ENCODE results near the gene POLR3A. TPM values are rescaled to one million over a fixed set of nuclear protein-coding genes. Genes with fewer than 3 reads are reported as not detected.

POLR3A gene
- total and polyA plus RNA-seq, 2 donors, result 5.6 to 9.4 TPM

DNA sequence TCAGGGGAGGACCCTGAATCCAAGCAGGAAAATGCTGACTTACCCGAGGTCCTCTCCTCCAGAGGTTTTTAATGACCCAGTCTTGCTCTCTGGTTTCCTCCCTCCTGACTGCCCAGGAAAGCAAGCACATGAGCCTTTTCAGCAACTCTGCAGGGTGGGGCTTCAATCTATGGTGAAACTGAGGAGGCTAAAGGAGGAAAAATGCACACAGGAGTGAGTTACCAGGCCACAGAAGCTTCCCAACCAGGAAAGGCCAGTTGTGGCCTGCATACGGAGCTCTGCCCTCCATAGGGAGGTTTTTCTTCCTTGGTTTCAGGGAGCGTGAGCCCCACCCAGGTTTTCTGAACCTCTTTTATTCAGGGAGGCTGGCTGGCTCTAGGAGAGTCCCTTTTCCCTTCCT is 88.7 kb downstream of the POLR3A start:
- H3K4me3 ChIP-seq (ENCODE audit: low read length in 2 of 2), result no peak overlapping the region
- no peak for DNase-seq (ENCODE audit: low read depth in 6 of 9, low spot score in 9 of 9)
- 75% methylated on average over 3 of the region's 3 CpGs for WGBS
- no peaks in the 10 kb centered on the region for H3K4me1 ChIP-seq (ENCODE audit: control insufficient read depth in 2 of 2, insufficient read depth in 2 of 2, low read length in 2 of 2)
- H3K9me3 ChIP-seq (ENCODE audit: control insufficient read depth in 2 of 2, insufficient read depth in 1 of 2, low read length in 1 of 2), result no peaks in the 10 kb centered on the region
- peaks cover 0 to 2% of the 10 kb centered on the region in 2 donors for H3K27me3 ChIP-seq (ENCODE audit: control insufficient read depth in 2 of 2, insufficient read depth in 1 of 2, low read length in 1 of 2)
- H3K36me3 ChIP-seq (ENCODE audit: control insufficient read depth in 2 of 2, insufficient read depth in 2 of 2, low read length in 1 of 2), result no peaks in the 10 kb centered on the region
- H3K27ac ChIP-seq (ENCODE audit: low read depth in 1 of 2, low read length in 1 of 2), result peak overlapping the region in 1 of 2 donors; percentile 32

DNA sequence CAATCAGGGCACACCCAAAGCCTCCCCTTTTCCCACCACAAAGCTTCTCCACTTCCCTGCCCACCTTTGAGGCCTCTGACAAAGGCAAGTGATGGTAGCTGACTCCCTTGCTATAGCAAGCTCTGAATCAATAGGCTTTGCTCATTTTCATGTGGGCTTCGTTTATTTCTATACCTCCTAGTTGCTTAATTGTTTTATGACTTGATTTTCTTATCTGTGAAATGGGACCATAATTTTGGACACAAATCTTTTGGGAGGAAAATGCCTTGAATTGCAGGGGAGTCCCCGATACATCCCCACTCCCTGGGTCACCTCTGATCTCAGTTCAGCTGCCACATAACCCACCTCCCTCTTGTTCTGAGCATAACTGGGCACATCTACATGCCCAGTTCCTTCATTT is 89.1 kb downstream of the POLR3A start:
- H3K9me3 ChIP-seq (ENCODE audit: control insufficient read depth in 2 of 2, insufficient read depth in 1 of 2, low read length in 1 of 2), result no peaks in the 10 kb centered on the region
- peak overlapping the region in 1 of 2 donors; percentile 32 for H3K27ac ChIP-seq (ENCODE audit: low read depth in 1 of 2, low read length in 1 of 2)
- H3K4me3 ChIP-seq (ENCODE audit: low read length in 2 of 2), result no peak overlapping the region
- DNase-seq (ENCODE audit: low read depth in 6 of 9, low spot score in 9 of 9), result no peak
- H3K36me3 ChIP-seq (ENCODE audit: control insufficient read depth in 2 of 2, insufficient read depth in 2 of 2, low read length in 1 of 2), result no peaks in the 10 kb centered on the region
- WGBS, result 92% methylated on average over 2 of the region's 2 CpGs
- peaks cover 0 to 2% of the 10 kb centered on the region in 2 donors for H3K27me3 ChIP-seq (ENCODE audit: control insufficient read depth in 2 of 2, insufficient read depth in 1 of 2, low read length in 1 of 2)
- no peaks in the 10 kb centered on the region for H3K4me1 ChIP-seq (ENCODE audit: control insufficient read depth in 2 of 2, insufficient read depth in 2 of 2, low read length in 2 of 2)

DNA sequence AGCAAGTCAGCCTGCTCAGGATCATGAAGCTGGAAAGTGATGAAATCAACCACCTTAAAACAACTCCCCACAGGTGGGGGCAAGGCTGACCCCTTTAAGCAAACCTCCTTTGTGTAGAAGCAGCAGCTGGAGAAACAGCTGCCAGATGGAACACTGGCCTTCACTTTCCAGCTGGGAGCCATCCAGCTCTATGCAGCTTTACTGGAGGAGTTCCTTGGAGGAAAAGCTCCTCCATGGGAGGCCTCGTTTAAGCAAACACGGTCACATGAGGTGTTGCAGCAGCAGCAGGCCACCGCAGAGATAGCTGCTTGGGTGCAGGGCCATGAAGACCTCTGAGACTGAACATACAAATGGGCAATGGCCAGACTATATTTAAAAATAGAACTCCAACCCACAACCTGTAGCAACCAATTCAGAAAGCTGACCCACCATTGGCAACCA is 89.7 kb downstream of the POLR3A start:
- Histone ChIP-seq H3K9me3 (ENCODE audit: control insufficient read depth in 2 of 2, insufficient read depth in 1 of 2, low read length in 1 of 2) (no peaks in the 10 kb centered on the region), H3K36me3 (ENCODE audit: control insufficient read depth in 2 of 2, insufficient read depth in 2 of 2, low read length in 1 of 2) (no peaks in the 10 kb centered on the region), H3K27me3 (ENCODE audit: control insufficient read depth in 2 of 2, insufficient read depth in 1 of 2, low read length in 1 of 2) (peaks cover 0 to 2% of the 10 kb centered on the region in 2 donors), H3K4me1 (ENCODE audit: control insufficient read depth in 2 of 2, insufficient read depth in 2 of 2, low read length in 2 of 2) (no peaks in the 10 kb centered on the region), H3K4me3 (ENCODE audit: low read length in 2 of 2) (no peak overlapping the region), H3K27ac (ENCODE audit: low read depth in 1 of 2, low read length in 1 of 2) (no peak overlapping the region)
- 91% methylated on average over 3 of the region's 3 CpGs for WGBS
- DNase-seq (ENCODE audit: low read depth in 6 of 9, low spot score in 9 of 9), result no peak

DNA sequence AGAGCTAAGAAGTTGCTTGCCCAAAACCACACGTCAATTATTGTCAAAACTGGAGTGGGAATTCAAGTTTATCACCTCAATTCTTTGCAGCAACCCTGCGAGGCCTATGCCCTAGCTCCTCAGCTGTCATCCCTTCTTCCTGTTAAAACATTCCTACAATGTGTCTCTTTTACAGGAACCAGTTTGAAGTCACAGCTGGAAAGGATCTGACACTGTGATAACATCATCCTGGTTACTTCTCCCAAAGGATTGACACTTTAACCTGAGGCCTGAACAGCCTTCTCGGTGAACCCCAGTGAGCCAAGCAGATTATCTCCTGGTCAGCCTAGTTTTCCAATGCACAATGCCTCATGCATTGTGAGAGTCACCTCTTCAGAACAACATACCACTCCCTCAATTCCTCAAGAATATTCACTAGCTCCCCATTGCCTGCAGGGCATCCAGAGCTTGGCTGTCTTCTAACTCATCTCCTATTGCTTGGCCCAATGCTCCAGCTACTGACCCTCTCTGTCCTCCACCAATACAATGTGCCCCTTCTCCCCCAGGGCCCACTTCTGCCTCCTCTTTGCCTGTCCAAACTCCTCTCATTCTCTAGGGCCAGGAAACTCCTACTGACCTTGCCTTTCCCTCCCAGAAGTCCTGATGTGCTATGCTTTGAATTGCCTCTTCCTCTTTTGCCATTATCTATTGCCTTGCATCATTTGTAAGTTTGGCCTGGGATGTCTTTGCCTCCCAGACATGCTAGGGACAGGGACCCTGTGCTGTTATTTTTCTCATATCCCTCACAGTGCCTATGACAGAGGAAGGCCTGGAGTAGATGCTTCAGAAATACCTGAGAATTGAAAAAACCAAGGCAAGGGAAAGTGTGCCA is 92.4 kb downstream of the POLR3A start:
- H3K9me3 ChIP-seq (ENCODE audit: control insufficient read depth in 2 of 2, insufficient read depth in 1 of 2, low read length in 1 of 2), result no peaks in the 10 kb centered on the region
- 94% methylated on average over 3 of the region's 3 CpGs for WGBS
- H3K27ac ChIP-seq (ENCODE audit: low read depth in 1 of 2, low read length in 1 of 2), result no peak overlapping the region
- H3K4me3 ChIP-seq (ENCODE audit: low read length in 2 of 2), result no peak overlapping the region
- H3K36me3 ChIP-seq (ENCODE audit: control insufficient read depth in 2 of 2, insufficient read depth in 2 of 2, low read length in 1 of 2), result no peaks in the 10 kb centered on the region
- H3K27me3 ChIP-seq (ENCODE audit: control insufficient read depth in 2 of 2, insufficient read depth in 1 of 2, low read length in 1 of 2), result peaks cover 0 to 2% of the 10 kb centered on the region in 2 donors
- DNase-seq (ENCODE audit: low read depth in 6 of 9, low spot score in 9 of 9), result no peak
- H3K4me1 ChIP-seq (ENCODE audit: control insufficient read depth in 2 of 2, insufficient read depth in 2 of 2, low read length in 2 of 2), result no peaks in the 10 kb centered on the region

DNA sequence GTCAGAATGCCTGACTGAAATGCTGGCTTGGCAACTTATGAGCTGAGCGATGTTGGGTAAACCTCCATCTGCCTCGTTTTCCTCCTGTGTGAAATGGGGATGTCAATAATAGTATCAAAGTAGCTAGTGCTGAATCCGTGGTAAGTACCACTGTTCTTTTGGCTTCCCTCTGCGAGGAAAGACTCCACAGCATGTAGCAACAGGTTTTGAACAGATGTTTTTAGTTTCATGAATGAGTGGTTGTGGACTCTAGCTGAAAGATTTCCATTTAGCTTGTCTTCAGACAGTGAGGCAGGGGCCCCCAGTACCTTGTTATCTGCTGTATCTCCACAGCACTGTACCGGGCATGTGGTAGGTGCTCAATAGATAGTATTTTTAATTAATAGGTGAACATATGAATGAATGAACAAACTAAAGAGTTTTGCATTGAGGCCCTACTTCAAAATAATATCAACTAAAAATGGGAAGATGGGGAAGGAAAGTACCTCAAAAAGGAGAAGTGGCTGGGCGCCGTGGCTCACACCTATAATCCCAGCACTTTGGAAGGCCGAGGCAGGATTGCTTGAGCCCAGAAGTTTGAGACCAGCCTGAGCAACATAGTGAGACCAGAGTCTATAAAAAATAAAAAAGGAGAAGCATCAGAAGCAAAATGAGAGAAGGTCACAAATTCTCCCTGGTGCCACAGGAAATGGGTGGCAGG is 97.1 kb downstream of the POLR3A start:
- Histone ChIP-seq H3K4me1 (ENCODE audit: control insufficient read depth in 2 of 2, insufficient read depth in 2 of 2, low read length in 2 of 2) (peaks cover 0 to 3% of the 10 kb centered on the region in 2 donors), H3K9me3 (ENCODE audit: control insufficient read depth in 2 of 2, insufficient read depth in 1 of 2, low read length in 1 of 2) (no peaks in the 10 kb centered on the region), H3K27ac (ENCODE audit: low read depth in 1 of 2, low read length in 1 of 2) (no peak overlapping the region), H3K27me3 (ENCODE audit: control insufficient read depth in 2 of 2, insufficient read depth in 1 of 2, low read length in 1 of 2) (peaks cover 15 to 27% of the 10 kb centered on the region in 2 donors), H3K4me3 (ENCODE audit: low read length in 2 of 2) (no peak overlapping the region), H3K36me3 (ENCODE audit: control insufficient read depth in 2 of 2, insufficient read depth in 2 of 2, low read length in 1 of 2) (no peaks in the 10 kb centered on the region)
- DNase-seq (ENCODE audit: low read depth in 6 of 9, low spot score in 9 of 9), result peak in 1 of 9 donors; percentile 15
- WGBS, result 79% methylated on average over 8 of the region's 8 CpGs

DNA sequence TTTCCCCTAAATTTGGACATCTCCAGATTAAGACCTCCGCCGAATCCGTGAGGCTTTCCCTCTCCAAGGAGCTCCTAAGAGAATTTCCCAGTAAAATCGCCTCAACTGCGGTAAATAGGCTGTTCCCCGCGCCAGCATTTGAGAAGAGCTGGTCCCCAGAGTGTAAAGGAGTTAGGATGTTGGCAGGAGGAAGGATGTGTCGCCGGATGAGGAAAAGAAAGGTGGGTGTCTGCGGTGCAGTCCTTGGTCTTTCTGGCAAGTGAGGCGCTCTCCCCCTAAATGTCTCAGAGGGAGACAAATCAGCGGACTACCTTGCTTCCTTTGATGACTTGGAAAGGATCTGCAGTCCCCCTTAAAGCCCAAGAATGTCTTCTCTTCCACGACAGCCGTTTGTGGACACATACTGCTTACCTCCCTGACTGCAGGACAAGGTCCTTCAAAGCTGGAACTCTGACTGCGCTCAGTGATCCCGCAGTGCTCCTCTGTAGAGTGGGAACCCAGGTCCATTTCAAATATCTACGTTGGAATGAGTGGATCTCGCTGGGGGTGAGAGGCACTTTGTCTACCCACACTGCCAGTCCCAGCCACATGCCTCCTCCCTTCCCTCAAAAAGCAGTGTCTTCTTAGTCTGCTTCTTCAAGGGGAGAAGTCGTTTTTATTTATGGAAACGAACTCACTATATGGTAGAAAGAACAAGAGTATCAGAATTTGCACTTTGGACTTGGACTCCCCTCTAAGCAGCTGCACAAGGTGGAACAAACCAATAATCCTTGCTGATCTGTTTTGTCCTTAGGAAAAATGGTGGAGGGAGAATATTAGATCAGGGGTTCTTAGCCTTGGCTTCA is 101.7 kb downstream of the POLR3A start:
- no peak overlapping the region for H3K4me3 ChIP-seq (ENCODE audit: low read length in 2 of 2)
- H3K9me3 ChIP-seq (ENCODE audit: control insufficient read depth in 2 of 2, insufficient read depth in 1 of 2, low read length in 1 of 2), result no peaks in the 10 kb centered on the region
- H3K4me1 ChIP-seq (ENCODE audit: control insufficient read depth in 2 of 2, insufficient read depth in 2 of 2, low read length in 2 of 2), result peaks cover 0 to 11% of the 10 kb centered on the region in 2 donors
- no peaks in the 10 kb centered on the region for H3K36me3 ChIP-seq (ENCODE audit: control insufficient read depth in 2 of 2, insufficient read depth in 2 of 2, low read length in 1 of 2)
- H3K27me3 ChIP-seq (ENCODE audit: control insufficient read depth in 2 of 2, insufficient read depth in 1 of 2, low read length in 1 of 2), result peaks cover 35 to 64% of the 10 kb centered on the region in 2 donors
- 25% methylated on average over 20 of the region's 20 CpGs for WGBS
- no peak overlapping the region for H3K27ac ChIP-seq (ENCODE audit: low read depth in 1 of 2, low read length in 1 of 2)
- DNase-seq (ENCODE audit: low read depth in 6 of 9, low spot score in 9 of 9), result no peak

DNA sequence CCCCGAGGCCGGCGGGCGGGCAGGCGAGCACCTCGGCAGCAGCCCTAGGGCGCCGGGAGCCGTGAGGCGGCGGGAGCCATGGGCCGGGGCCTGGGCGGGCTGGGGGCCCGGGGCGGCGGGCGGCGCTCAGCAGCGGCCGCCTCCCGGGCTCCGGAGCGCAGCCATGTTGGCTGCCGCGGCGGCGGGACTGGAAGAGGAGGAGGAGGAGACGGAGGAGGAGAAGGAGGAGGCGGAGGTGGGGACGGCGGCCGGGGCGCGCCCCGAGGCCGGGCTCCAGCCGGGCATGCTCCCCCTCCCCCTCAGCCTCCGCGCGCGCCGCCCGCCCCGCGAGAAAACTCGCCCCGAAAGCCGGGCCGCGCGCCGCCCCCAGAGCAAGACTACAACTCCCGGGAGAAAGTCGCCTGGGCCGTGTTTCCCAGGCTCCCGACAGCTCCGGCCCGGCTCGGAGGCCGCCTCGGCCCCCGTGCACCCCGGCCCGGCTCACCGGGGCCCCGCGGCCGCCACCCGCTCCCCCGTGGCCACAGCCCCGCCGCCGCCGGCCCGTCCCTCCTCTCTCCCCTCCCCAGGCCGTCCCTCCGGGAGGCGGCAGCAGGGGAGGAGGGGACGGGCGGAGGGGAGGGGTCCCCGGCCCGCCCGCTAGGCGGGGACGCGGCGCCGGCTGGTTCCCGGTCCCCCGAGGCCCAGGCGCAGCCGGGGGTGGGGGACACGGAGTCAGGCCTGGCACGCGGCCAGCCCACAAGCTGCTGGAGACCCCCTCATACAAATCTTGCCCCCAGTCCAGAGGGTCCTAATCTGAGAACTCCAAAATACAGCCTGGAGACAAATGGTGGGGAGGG is 102.5 kb downstream of the POLR3A start, which contains the start of gene DLG5:
Gene DLG5 (minus strand): TSS at position 190 of the 836 bp plus-strand sequence. CDS start 235 bp downstream, outside the sequence.
- H3K27ac ChIP-seq (ENCODE audit: low read depth in 1 of 2, low read length in 1 of 2), result peak within 1 kb of the TSS in 1 of 2 donors; percentile 46
- under 1% methylated on average over 91 of the region's 95 CpGs for WGBS
- peak in 2 of 9 donors; percentile 20 to 22 for DNase-seq (ENCODE audit: low read depth in 6 of 9, low spot score in 9 of 9)

More for the DNA sequence above, 102.5 kb downstream of the POLR3A start, which contains the start of gene DLG5:
- Histone ChIP-seq H3K4me3 (ENCODE audit: low read length in 2 of 2) (peak within 1 kb of the TSS; percentile 39 to 72), H3K36me3 (ENCODE audit: control insufficient read depth in 2 of 2, insufficient read depth in 2 of 2, low read length in 1 of 2) (no peaks in the 10 kb centered on the region), H3K27me3 (ENCODE audit: control insufficient read depth in 2 of 2, insufficient read depth in 1 of 2, low read length in 1 of 2) (peaks cover 35 to 64% of the 10 kb centered on the region in 2 donors), H3K9me3 (ENCODE audit: control insufficient read depth in 2 of 2, insufficient read depth in 1 of 2, low read length in 1 of 2) (no peaks in the 10 kb centered on the region), H3K4me1 (ENCODE audit: control insufficient read depth in 2 of 2, insufficient read depth in 2 of 2, low read length in 2 of 2) (peaks cover 0 to 11% of the 10 kb centered on the region in 2 donors)

All from thymus (tissue), 11 donors.